GM13977 (cell line): Measurements from ENCODE around the gene C20orf173.
A peak's percentile ranks its signal among the peaks of the same experiment; 100 is the strongest.

Experiments used
- DNase-seq: peaks from one replicate; pipeline ENCODE4 v3.0.0; 2012; ENCODE audit warnings: low spot score
- in situ Hi-C: fragments of 300-500 bp; cut with MboI; formaldehyde crosslinking; loops from one replicate; pipeline ENCODE4 v1.12.0; 2022; ENCODE audit warnings: low sequenced_read_pairs, low pct_unique_long_range_greater_than_20kb, mixed read lengths, inconsistent platforms; ENCODE audit not compliant: unreplicated experiment
- TF ChIP-seq, protein P1 (sequence below): IDR thresholded peaks from 2 replicates; pipeline ENCODE4 v1.5.1; 2012; ENCODE audit warnings: mild to moderate bottlenecking, control low read depth; ENCODE audit not compliant: insufficient read depth; ENCODE audit errors: extremely low read depth, missing control alignments

The C20orf173 gene

DNA sequence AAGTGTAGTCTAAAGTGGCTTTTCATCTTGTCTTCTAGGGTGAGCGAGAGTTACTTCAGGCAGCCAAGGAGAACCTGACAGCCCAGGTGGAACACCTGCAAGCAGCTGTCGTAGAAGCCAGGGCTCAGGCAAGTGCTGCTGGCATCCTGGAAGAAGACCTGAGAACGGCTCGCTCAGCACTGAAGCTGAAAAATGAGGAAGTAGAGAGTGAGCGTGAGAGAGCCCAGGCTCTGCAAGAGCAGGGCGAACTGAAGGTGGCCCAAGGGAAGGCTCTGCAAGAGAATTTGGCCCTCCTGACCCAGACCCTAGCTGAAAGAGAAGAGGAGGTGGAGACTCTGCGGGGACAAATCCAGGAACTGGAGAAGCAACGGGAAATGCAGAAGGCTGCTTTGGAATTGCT is 27.1 kb downstream of the C20orf173 start:
- in situ Hi-C loops: no loop called here
- TF ChIP-seq, protein P1, sequence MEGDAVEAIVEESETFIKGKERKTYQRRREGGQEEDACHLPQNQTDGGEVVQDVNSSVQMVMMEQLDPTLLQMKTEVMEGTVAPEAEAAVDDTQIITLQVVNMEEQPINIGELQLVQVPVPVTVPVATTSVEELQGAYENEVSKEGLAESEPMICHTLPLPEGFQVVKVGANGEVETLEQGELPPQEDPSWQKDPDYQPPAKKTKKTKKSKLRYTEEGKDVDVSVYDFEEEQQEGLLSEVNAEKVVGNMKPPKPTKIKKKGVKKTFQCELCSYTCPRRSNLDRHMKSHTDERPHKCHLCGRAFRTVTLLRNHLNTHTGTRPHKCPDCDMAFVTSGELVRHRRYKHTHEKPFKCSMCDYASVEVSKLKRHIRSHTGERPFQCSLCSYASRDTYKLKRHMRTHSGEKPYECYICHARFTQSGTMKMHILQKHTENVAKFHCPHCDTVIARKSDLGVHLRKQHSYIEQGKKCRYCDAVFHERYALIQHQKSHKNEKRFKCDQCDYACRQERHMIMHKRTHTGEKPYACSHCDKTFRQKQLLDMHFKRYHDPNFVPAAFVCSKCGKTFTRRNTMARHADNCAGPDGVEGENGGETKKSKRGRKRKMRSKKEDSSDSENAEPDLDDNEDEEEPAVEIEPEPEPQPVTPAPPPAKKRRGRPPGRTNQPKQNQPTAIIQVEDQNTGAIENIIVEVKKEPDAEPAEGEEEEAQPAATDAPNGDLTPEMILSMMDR: no peak
- peak; percentile 48 for DNase-seq

DNA sequence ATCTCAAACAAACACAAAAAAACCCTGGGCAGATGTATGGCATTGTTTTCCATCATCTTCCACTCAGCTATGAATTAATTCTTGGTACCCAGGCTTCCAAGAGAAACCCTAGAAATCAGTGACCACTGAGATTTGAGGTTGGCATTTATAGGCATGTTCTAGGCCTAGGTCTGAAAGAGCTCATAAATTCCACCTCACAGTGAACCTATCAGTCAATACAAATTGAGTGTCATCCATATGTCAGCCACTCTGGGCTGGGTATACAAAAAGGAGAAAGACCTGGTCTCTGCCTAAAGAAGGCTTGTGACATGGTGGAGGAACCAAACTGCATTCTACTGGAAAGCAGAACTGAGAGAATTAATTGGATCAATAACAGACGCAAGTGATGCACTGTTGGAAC is 30.2 kb downstream of the C20orf173 start:
- no peak for DNase-seq
- in situ Hi-C loops: no loop called here
- TF ChIP-seq, protein P1: no peak

DNA sequence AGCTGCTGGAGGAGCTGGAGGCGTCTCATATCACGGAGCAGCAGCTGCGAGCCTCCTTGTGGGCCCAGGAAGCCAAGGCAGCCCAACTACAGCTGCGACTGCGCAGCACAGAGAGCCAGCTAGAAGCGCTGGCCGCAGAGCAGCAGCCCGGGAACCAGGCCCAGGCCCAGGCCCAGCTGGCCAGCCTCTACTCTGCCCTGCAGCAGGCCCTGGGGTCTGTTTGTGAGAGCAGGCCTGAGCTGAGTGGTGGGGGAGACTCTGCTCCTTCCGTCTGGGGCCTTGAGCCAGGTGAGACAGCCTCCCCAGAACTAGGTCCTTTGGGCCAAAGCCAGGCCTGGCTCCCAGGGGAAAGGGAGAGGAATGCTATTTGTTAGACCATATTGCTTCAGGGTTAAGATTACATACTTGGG is 31.7 kb downstream of the C20orf173 start:
- in situ Hi-C loops: no loop called here
- DNase-seq: no peak
- TF ChIP-seq, protein P1: no peak

DNA sequence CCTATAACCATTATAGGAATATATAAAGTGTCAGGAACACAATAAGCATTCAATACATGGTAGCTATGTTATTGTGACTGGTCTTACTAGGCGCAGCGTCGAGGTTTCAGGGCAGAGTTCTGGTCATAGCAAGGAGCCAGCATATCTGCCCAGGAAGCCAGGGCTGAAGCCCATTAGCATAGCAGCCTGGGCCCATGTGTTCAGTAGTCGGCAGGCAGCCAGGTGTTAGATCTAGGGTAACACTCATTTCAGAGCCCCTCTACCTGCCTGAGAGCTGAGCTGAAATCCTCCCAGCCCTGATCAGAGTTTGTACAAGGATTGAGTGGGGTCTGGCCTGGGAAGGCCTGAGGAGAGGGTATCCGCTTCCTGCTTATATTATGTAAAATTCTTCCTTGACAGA is 32.1 kb downstream of the C20orf173 start:
- DNase-seq: no peak
- TF ChIP-seq, protein P1: no peak
- in situ Hi-C loops: no loop called here

DNA sequence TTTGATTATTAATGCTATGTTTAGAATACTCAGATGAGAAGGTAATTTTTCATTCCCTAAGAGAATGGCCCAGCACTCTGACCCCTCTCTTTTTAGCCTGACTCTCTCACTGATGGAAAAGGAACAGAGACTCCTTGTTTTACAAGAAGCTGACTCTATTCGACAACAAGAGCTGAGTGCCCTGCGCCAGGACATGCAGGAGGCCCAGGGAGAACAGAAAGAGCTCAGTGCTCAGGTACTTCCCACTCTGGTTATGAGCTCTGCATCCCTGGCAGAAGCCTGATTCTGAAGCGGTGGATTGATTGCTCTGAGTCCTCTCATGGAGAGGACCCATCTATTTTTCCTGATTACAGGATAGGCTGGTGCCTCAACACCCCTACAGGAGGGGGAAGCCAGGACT is 33.0 kb downstream of the C20orf173 start:
- in situ Hi-C loops: no loop called here
- TF ChIP-seq, protein P1: no peak
- DNase-seq: no peak

DNA sequence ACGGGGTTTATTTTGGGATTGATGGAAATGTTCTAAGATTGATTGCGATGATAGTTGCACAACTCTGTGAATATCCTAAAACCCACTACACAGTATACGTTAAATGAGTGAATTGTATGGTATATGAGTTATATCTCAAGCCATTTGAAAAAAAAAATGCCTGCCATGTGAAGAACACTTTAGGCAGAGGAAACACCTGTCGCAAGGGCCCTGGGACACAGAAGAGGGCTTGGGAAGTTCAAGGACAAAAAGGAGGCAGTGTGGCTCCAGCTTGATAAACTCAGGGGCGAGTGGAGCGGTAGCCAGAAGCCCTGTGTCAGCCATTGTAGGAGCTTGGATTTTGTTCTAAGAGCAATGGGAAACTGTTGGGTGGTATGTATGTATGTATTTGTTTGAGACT is 37.1 kb downstream of the C20orf173 start:
- in situ Hi-C loops: no loop called here
- no peak for DNase-seq
- TF ChIP-seq, protein P1: no peak

DNA sequence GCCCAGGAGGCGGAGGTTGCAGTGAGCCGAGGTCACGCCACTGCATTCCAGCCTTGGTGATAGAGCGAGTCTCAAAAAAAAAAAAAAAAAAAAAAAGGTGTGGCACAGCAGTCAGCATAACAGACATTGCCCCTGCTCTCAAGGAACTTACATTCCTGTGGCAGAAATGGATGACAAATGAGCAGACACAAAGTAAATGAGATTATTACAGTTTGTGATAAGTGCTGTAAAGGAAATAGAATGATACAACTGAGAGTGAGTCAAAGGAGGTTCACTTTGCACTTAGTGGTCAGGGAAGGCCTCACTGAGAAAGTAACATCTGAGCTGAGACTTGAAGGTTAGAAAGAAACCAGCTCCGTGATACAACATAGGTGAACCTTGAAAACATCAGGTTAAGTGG is 37.6 kb downstream of the C20orf173 start:
- in situ Hi-C loops: no loop called here
- TF ChIP-seq, protein P1: no peak
- no peak for DNase-seq
